Stimulated activated CD4-positive, alpha-beta T cell treated with anti-CD3 and anti-CD28 coated beads, Interleukin-1b, Interleukin-23, amount 100 ng/mL, for 48 hours (primary cell): Measurements from ENCODE around the gene TMEM31.
"Not testable (repeated sequence)": the region's sequence is repeated elsewhere in the genome, so short reads cannot be mapped to it uniquely, and the experiment has no call there.

Experiments used
- DNase-seq: peaks from one replicate; pipeline ENCODE4 v3.0.0-alpha.2; 2020

The TMEM31 gene

DNA sequence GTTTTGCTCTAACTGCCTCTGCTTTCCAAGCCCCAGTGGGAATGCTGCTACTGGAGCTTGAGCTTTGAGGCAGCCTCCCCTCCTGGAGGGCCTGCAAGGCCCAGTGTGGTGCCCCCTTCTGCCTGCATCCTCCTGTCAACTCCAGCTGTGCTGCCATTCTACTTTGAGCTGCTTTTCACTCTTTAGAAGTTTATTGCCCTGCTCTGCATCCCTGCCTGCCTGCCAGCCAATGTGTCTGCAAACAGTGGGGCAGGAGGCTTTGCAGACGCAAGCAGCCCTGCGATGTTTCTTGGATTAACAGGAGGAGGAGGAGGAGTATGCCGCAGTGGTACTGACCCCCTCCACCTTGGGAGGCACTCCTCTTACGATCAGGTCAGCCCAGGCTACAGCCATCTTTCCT is 16.4 kb downstream of the TMEM31 start:
- no peak for DNase-seq

- no peak for DNase-seq
These were observed 18.3 kb downstream of the TMEM31 start for GRCh38 chrX:103729015-103729414.

GRCh38 chrX:103730147-103730795 is 19.6 kb downstream of the TMEM31 start:
- DNase-seq: no peak

- no peak for DNase-seq
These were observed 20.2 kb downstream of the TMEM31 start for GRCh38 chrX:103730796-103731493.

DNA sequence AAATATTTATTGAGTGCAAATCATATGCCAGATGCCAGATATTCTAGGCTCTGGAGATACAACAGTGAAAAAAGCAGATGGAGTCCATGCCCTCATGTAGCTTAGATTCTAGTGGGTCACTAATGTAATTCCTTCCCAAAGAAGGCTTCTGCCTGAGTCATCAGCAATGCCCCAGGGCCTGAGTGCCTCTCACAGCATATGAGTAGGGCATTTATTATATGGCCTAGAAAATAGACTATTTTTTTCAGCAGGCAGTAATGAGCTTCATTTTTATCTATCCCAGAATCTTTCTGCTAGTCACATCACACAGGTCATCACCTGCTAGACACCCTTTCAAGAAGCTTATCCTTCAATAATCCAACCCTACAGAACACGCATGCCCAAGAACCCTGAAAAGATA is 22.3 kb downstream of the TMEM31 start:
- DNase-seq: no peak

- DNase-seq: peak; percentile 11
These were observed 23.5 kb downstream of the TMEM31 start for GRCh38 chrX:103734125-103734760.

DNA sequence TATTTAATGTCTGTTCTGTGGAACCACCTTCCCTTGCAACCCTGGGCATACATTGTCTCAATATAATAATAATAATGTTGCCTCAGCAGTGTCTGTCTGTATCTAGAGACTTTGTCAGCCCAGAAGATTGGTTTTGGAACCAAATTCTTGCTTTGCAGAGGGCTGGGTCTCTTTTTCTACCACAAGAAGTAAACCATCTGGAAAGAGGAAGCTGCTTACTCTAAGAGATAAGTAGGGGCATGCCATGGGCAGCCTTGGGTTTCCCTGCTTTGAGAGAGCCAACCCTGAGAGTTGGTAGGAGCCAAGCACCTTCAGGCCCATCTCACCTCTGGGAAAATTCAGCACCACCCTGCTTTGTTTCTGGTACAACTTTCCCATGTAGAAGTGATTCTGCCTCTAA is 27.0 kb downstream of the TMEM31 start:
- no peak for DNase-seq

- DNase-seq: no peak
These were observed 28.7 kb downstream of the TMEM31 start for GRCh38 chrX:103739421-103739820.

DNA sequence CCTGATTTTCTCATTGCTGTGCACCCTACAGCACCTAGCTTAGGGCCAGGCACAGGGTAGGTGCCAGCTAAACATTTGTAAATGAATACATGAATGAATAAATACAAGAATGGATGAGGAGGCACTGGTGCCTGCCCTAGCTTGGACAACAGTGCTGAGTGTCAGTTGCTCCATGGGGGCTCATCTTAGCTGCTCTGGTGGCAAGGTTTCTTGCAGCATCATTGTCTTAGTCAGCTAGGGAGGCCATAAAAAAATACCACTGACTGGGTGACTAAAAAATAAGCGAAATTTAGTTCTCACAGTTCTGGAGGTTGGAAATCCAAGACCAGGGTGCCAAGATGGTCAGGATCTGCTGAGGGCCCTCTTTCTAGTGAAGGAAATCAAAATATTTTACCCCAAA is 31.2 kb downstream of the TMEM31 start:
- DNase-seq: no peak

DNA sequence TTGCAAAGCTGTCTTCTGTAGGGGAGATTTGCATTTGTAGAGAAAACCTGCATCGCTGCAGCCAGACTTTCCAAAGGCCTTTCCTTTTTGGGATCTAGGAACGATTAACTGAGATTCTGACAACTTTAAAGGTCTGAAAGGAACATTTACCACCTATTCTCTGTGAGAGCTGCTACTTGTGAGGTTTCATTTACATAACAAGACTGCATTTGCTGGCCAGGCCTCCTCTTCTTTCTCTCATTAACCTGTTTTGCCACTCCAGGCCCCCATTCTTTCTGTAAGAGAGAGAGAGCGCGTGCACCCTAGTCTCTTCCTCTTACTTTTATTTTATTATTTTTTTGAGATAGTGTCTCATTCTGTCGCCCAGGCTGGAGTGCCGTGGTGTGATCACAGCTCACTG is 31.6 kb downstream of the TMEM31 start:
- DNase-seq: no peak

DNA sequence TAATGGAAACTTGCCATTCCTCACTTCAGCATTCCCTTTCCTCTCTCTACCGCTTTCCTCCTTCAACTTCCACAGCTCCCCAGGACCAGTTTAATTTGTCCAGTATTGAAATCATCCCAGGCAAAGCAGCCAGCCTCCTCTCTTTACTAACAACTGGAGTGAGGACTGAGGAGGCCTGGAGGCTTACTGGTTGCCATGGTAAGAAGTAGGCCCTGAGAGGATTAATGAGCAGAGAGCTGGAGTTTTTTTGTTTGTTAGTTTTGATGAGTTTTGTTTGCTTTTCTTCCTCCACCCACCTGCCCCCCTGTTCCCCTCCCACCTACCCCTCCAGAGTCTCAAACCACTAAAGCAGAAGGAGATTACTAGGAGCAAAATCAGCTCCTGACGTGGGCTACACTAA is 36.5 kb downstream of the TMEM31 start:
- no peak for DNase-seq

DNA sequence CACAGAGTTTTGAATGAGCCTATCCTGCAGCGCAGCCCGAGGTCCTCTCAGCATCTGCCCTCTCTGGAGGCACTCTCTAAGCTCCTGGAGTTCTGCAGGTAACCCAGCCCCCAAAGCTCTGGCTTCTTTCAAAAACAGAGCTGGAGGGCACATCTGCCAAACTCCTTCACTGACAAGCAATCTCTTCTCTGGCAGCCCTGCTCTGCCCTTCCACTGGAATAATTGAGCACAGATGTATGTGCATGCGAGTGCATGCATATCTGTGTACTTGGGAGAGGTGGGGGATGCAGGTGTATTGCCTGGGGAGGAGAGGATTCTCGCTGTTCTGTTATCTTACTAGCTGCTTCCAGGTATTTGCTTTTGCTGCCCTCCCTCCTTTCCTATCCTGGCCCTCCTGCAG is 43.7 kb downstream of the TMEM31 start:
- DNase-seq: no peak

- no peak for DNase-seq
These were observed 46.0 kb downstream of the TMEM31 start for GRCh38 chrX:103756736-103757135.

GRCh38 chrX:103758555-103758954 is 47.8 kb downstream of the TMEM31 start:
- DNase-seq: no peak

- not testable (repeated sequence) for DNase-seq
These were observed 52.8 kb downstream of the TMEM31 start for GRCh38 chrX:103763541-103763940.
